ENCODE results near the gene GUK1. TPM values are rescaled to one million over a fixed set of nuclear protein-coding genes. Genes with fewer than 3 reads are reported as not detected.

Gene GUK1
- total RNA-seq, 2 experiments from 2014 or later = 154 to 197 TPM

DNA sequence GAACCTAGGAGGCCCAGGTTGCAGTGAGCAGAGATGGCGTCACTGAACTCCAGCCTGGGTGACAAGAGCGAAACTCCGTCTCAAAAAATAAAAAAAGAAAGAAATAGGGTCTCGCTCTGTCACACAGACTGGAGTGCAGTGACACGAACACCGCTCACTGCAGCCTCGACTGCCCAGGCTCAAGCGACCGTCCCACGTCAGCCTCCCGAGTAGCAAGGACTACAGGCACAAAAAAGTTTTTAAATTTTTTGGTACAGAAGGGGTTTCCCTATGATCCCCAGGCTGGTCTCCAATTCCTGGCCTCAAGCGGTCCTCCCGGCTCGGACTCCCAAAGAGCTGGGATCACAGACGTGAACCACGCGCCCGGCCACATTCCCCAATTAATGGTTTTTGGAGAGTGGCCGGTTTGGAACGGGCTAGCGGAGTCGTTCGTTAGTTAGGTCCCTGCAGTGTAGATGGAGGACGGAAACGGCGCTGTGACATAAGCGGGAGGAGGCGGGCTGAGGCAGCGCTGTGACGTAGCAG lies 611 bp upstream of the GUK1 start:
- Histone ChIP-seq H3K36me3 (ENCODE audit: insufficient read depth, low read length) (peaks cover 25% of the 10 kb centered on the region; the same call in 1 of the 2 replicates), H3K4me3 (ENCODE audit: low read depth, low read length, poor library complexity, severe bottlenecking) (peak overlapping the region; percentile 92), H3K27ac (ENCODE audit: low read depth, low read length, poor library complexity, severe bottlenecking) (peak overlapping the region; percentile 79), H3K4me1 (ENCODE audit: insufficient read depth, low read length, poor library complexity, severe bottlenecking) (peaks cover 73% of the 10 kb centered on the region), H4K20me1 (ENCODE audit: insufficient read depth, low read length) (peaks cover 16% of the 10 kb centered on the region; the same call in 1 of the 2 replicates), H2AFZ (ENCODE audit: low read length) (peak overlapping the region; percentile 79), H3K79me2 (ENCODE audit: insufficient read depth, low read depth, low read length) (peaks cover 43% of the 10 kb centered on the region), H3K9me2 (ENCODE audit: insufficient read depth, low read length) (no peaks in the 10 kb centered on the region), H3K4me2 (ENCODE audit: low read length) (peak overlapping the region; percentile 80), H3K9me3 (ENCODE audit: low read length) (no peaks in the 10 kb centered on the region)
- intact Hi-C loops (cut with micrococcal nuclease; ENCODE audit: unreplicated experiment) = loop anchor here (1.0 to 10.0 kb wide), 4 partner anchors 36 to 317 kb away; partner anchors contain the start of genes C1orf35 and TRIM11
- no peak for TF ChIP-seq CTCF (conservative IDR thresholded peaks at IDR 0.05; ENCODE audit: low read length)
- CTCF ChIA-PET (ENCODE audit: unreplicated experiment) = no interaction called here
- POLR2A ChIA-PET = interaction anchor here (0.6 to 1.3 kb wide), 3 partner anchors 20 to 1464 kb away, joined by 3 to 5 read pairs (median 3); partner anchors contain the start of gene IBA57
- no peak for DNase-seq (ENCODE audit: low spot score)
- BruUV-seq (replicated peaks) = no TSS peak

DNA sequence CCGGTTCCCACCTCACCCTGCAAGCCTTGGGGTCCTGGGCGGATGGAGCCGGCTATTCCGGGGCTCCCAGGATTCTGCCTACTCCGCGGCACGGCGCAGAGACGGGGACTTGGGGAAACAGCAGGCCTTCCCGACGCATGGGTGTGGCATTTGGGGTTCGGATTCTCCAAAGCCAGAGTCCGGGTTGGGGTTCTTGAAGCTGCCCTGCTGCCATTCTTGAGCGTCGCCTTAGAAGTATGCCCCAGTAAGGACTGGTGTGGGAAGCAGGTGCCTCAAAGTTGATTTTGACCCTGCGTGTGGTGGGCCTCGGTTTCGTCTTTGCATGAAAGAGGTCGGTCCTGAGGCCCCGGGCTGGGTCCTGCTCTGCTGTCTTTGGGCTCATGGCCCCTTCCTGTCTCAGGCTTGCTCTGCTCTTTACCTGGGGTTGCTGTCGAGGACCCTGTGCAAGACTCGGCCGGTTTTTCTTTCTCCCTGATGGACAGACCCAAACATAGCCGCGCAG lies 696 bp downstream of the GUK1 start:
- peak; percentile 26 for DNase-seq (ENCODE audit: low spot score)
- H3K36me3 ChIP-seq (ENCODE audit: insufficient read depth, low read length) = peaks cover 28% of the 10 kb centered on the region
- H3K27ac ChIP-seq (ENCODE audit: low read depth, low read length, poor library complexity, severe bottlenecking) = peak overlapping the region; percentile 51
- H4K20me1 ChIP-seq (ENCODE audit: insufficient read depth, low read length) = peaks cover 16% of the 10 kb centered on the region; the same call in 1 of the 2 replicates
- no peak overlapping the region for H2AFZ ChIP-seq (ENCODE audit: low read length)
- BruUV-seq (replicated peaks) = no TSS peak
- POLR2A ChIA-PET = interaction anchor here (0.8 to 1.3 kb wide), 3 partner anchors 15 to 26 kb away, joined by 3 to 5 read pairs (median 5); partner anchors contain the start of gene IBA57
- peak overlapping the region; percentile 92 for H3K4me3 ChIP-seq (ENCODE audit: low read depth, low read length, poor library complexity, severe bottlenecking)
- CTCF ChIA-PET (ENCODE audit: unreplicated experiment) = no interaction called here
- H3K9me3 ChIP-seq (ENCODE audit: low read length) = no peaks in the 10 kb centered on the region
- peak overlapping the region; percentile 99 for H3K4me2 ChIP-seq (ENCODE audit: low read length)
- peaks cover 47% of the 10 kb centered on the region for H3K79me2 ChIP-seq (ENCODE audit: insufficient read depth, low read depth, low read length)
- intact Hi-C loops (cut with micrococcal nuclease; ENCODE audit: unreplicated experiment) = no loop called here
- H3K9me2 ChIP-seq (ENCODE audit: insufficient read depth, low read length) = no peaks in the 10 kb centered on the region
- peaks cover 74% of the 10 kb centered on the region for H3K4me1 ChIP-seq (ENCODE audit: insufficient read depth, low read length, poor library complexity, severe bottlenecking)
- TF ChIP-seq CTCF (conservative IDR thresholded peaks at IDR 0.05; ENCODE audit: low read length) (no peak), EZH2phosphoT487 (IDR thresholded peaks at IDR 0.05; ENCODE audit: borderline replicate concordance, low read depth, low read length) (no peak)
